DMS153 (cell line): ENCODE measurements around the gene UPF2.

Source experiments
- DNase-seq: peaks from one replicate; lab custom pipeline; 2025; lab: John Stamatoyannopoulos, UW

UPF2 gene

DNA sequence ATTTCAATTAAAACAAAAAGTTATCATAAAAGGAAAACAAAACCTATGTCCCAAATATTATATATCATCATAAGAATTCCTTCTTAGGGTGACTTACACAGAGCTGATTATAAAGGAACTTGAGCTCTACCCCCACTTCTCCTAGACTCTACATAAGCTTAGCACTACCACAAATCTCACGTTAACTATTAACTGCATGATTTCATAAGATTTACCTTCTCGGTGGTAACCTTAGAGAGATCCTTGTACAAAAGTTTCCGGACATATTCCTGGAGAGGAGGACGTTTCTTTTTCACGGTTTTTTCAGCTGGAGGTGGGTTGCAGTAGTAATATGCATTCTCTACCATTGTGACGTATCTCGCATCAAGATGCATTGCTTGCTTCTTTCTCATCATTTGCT is 83.7 kb downstream of the UPF2 start:
- no peak for DNase-seq

DNA sequence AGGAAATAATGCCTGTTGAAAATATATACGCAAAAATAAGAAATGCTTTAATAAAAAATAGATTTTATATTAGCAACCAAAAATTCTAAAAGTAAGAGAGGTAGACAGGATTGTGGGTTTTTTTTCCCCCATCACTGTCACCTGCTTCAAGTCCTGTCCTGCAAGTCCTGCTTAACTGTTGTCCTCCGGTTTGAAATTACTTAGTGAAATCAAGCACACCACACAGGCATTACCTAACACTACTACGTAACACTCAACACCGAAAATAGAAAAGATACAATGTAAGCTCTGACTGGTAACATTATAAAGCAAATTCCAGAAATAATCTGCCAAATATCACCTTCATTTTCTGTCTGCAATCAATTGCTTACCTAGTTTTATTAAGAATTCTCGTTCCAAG is 90.9 kb downstream of the UPF2 start:
- no peak for DNase-seq

- no peak for DNase-seq
These were observed 92.1 kb downstream of the UPF2 start for GRCh38 chr10:11950325-11951018.

DNA sequence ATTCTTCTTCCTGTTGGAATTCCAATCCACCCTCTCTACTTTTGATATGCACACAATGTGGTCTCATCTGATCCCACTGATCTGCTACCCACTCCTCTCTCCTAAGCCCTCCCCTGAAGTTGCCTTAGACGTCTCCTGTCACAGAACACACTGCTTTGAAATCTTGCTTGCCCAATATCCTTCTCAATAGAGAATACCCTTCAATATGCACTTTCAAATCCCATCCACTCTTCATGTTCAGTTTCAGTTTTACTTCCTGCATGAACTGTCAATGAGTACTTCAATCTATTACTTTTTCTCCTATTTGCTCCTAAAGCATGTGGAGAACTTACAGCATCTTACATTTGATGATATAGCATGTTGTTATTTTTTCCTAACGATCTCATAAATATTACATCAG is 93.5 kb downstream of the UPF2 start:
- DNase-seq, result no peak

DNA sequence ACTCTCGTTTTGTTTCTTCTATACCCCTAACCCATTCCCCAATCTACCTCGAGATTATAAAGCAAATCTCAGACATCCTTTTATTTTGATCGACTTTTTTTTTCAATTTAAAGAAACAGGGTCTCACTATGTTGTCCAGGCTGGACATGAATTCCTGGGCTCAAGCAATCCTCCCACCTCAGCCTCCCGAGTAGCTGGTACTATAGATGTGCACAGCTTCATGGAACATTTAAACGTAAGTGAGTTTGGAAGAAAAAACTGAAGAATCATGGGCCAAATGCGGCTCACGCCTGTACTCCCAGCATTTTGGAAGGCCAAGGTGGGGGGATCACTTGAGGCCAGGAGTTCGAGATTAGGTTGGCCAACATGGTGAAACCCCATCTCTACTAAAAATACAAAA is 96.0 kb downstream of the UPF2 start:
- no peak for DNase-seq

GRCh38 chr10:11936389-11937152 is 106.0 kb downstream of the UPF2 start:
- DNase-seq, result no peak

DNA sequence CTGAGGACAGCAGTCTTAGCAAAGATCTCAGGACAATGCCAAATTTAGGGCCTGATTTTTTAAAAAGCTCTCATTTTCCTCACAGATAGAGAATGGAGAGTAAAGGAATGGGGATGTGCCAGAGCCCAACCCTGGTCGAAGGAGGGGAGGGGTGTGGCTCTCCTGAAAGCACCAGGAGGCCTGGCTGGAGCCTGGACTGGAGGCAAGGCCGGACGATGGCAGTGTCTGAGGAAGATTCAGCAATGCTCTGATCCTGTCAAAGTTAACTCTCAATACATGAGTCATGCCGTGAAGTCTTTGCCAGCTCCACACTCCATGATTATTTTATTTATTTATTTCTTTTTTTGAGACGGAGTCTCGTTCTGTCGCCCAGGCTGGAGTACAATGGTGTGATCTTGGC is 108.3 kb downstream of the UPF2 start:
- DNase-seq, result no peak

- no peak for DNase-seq
These were observed 108.9 kb downstream of the UPF2 start for GRCh38 chr10:11933577-11934223.

DNA sequence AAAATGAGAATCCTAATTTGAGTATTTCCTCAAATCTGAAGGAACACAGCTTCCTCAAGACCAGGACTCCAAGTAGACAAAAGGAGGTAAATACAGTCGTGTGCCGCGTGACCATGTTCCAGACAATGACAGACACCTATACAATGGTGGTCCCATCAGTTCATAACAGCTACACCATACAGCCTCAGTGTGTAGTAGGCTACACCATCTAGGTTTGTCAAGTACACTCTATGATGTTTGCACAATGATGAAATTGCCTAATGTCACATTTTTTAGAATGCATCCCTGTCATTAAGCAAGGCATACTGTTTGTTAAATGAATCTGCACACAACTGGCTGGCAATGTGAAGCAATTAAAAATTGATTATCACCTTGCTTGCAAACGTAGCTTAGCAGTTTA is 111.6 kb downstream of the UPF2 start:
- no peak for DNase-seq

DNA sequence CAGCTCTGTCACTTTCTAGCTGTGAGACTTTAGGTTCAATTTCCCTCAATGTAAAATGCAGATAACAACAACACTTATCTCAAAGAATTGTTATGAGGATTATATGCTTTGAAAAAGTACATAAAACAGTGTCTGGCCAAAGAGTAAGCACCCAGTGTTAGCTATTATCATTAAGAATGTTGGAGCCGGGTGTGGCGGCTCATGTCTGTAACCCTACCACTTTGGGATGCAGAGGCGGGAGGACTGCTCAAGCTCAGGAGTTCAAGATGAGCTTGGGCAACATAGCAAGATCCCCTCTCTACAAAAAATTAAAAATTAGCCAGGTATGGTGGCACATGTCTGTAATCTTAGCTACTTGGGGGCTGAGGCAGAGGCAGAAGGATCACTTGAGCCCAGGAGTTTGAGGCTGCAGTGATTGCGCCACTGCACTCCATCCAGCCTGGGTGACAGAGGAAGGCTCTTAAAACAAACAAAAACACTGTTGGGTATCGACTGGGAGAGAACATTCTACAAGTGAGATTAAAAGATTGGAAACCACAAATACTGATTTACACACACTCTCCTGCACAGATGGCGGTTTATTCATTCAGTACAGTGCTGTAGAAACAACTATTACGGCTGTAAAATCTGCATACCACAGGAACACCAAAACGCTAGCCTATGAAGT is 112.2 kb downstream of the UPF2 start:
- no peak for DNase-seq

GRCh38 chr10:11927746-11928145 is 114.9 kb downstream of the UPF2 start:
- DNase-seq, result no peak

DNA sequence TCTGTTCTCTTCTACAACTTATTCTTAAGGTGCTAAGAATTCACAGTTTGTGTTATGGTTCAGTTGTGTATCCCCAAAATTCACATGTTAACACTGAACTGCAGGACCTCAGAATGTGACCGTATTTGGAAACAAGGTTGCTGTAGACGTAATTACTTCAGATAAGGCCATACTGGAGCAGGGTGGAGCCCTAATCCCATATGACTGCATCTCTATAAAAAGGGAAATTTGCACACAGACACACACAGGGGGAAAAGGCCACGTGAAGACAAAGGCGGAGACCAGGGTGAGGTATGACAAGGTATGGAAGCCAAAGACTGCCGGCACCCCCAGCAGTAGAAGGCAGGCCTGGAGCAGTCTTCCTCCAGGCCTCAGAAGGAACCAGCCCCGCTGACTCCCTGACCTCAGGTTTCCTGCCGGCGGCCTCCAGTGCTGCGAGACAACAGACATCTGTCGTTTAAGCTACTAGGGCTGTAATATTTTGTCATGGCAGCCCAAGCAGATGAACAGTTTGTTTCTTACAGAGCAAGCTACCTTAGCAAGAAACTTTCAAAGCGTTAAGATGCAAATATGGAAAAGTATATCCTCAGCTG is 120.7 kb downstream of the UPF2 start:
- no peak for DNase-seq

DNA sequence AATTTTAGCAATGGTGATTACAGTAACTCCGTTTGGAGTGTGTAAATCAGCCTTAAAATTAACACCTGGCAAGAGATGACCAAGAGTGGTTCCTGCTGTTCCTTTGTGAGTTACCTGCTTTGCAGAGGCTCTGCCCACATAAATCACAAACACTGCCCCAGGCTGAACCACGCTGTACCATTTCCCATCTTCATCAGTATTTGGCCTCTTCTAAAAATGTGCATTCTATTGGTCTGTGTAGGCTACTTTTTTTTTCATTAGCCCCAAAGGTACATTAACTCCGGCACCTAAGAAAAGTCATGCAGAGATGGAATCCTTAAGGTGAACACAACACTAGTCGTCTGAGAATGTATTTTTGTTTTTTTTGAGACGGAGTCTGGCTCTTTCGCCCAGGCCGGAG is 123.3 kb downstream of the UPF2 start:
- DNase-seq, result no peak

DNA sequence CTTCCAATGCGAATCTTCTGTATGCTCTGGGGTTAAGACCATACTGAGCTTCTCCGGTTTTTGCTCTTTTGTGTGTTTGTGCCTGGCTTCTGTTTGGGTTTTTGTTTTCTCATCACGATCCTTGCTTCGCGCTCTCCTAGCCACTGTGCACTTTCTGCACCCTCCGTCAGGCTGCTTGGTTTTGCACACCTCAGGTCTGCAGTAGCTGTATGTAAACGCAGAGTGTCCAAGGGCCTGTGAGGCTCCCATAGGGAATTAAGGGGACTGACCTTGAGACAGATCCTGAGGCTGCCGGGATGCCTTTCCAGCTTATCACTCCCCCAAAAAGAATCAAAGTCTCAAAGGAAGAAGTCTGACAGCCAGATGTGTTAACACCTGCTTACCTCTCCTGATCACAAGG is 124.2 kb downstream of the UPF2 start:
- DNase-seq, result no peak

- no peak for DNase-seq
These were observed 129.4 kb downstream of the UPF2 start for GRCh38 chr10:11913079-11913641.

DNA sequence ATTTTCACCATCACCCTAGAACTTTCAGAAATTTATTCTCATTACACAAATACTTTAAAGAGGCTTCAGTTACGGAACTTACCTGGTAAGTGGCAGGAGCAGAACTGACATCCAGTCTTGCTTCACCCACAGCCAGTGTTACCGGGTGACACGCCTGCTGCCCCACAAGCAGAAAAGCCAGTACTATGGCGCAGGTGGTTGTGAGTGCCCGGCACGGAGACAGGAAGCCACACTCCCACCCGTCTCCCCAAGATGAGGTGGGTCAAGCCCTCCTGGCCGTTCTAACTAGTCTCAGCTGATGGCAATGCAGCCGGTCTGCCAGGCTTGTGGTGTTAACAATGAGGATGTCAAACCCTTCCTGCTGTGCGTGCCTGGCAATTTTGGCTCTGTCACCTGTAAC is 132.5 kb downstream of the UPF2 start:
- no peak for DNase-seq

- DNase-seq, result no peak
These were observed 133.0 kb downstream of the UPF2 start for GRCh38 chr10:11909618-11910017.

- DNase-seq, result no peak
These were observed 133.6 kb downstream of the UPF2 start for GRCh38 chr10:11908991-11909390.

GRCh38 chr10:11908536-11908935 is 134.1 kb downstream of the UPF2 start:
- no peak for DNase-seq

DNA sequence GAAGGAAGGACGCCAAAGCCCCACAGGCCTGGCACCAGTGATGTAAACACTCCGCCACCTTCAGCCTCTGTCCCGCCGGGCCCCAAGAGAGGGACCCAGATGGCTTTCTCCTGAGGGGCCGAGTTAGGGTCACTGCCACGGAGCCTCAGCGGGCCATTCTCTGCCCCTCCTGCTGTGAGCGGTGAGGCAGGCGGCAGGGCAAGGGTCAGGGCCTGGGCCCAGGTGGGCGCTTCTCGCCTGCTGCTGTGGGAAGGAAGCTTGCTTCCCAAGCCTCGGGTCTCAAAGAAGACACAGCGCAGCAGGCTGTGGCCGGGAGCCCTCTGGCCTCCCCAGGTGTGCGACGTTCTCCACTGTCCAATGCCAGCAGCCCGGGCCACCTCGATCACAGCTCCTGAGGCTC is 134.7 kb downstream of the UPF2 start:
- DNase-seq, result no peak

GRCh38 chr10:11906714-11907113 is 135.9 kb downstream of the UPF2 start:
- DNase-seq, result no peak

DNA sequence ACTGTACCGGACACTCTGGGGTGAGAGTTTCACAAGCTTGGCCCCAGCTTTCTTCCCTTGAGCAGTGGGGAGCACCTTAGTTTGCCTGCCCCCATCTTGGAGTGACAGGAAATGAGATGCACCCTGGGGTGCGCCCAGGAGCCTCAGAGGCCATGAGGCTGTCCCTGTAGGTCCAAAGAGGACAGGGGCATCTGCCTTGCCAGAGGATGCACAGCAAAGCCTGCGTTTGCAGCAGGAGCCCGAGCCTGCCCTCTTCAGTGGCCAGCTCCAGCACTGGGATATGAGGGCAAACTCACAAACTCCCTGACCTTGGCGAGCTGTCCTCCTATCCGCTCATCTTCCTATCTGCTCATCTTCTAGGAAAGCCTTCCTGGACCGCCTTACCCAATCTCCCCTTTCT is 140.0 kb downstream of the UPF2 start:
- no peak for DNase-seq
